ENCODE data around the gene ZNF460. TPM values are rescaled to one million over a fixed set of nuclear protein-coding genes. Genes with fewer than 3 reads are reported as not detected.

ZNF460 gene
- total RNA-seq, 2 experiments from 2014 or later, result 64.9 to 65.0 TPM

- no peaks in the 10 kb centered on the region for H3K4me1 Mint-ChIP-seq (ENCODE audit: low read depth)
- POLR2A ChIA-PET, result interaction anchor here (0.6 kb wide), 1 partner anchor 895 kb away, joined by 3 read pairs; no protein-coding TSS in a partner anchor
- peaks cover 10% of the 10 kb centered on the region for H3K9me3 Mint-ChIP-seq
- H3K36me3 Mint-ChIP-seq (ENCODE audit: low read depth), result peaks cover 10% of the 10 kb centered on the region
- intact Hi-C loops (cut with DNase I, micrococcal nuclease), result no loop called here
- no peak for TF ChIP-seq CTCF (IDR thresholded peaks at IDR 0.05)
- CTCF ChIA-PET, result interaction anchor here (0.7 kb wide), 1 partner anchor 18 kb away, joined by 3 read pairs; no protein-coding TSS in a partner anchor
- H3K27me3 ChIP-seq (ENCODE audit: control insufficient read depth in 1 of 2, insufficient read depth in 2 of 2, low read length in 2 of 2), result no peaks in the 10 kb centered on the region
- DNase-seq (no peak), ATAC-seq (ENCODE audit: poor library complexity) (no peak)
- H3K36me3 ChIP-seq (ENCODE audit: insufficient read depth, low read length), result no peaks in the 10 kb centered on the region
- H3K27ac Mint-ChIP-seq, result no peak overlapping the region
- peaks cover 10 to 24% of the 10 kb centered on the region in 2 experiments for H3K9me3 ChIP-seq (ENCODE audit: control insufficient read depth in 1 of 2, insufficient read depth in 1 of 2, low read length in 2 of 2)
- no peaks in the 10 kb centered on the region for H3K4me1 ChIP-seq (ENCODE audit: insufficient read depth, low read length)
- H3K4me3 ChIP-seq (ENCODE audit: low read length), result no peak overlapping the region
- peaks cover 4% of the 10 kb centered on the region for H3K27me3 Mint-ChIP-seq
- no peak overlapping the region for H3K27ac ChIP-seq (ENCODE audit: low read depth in 1 of 2, low read length in 2 of 2)
- H3K4me3 Mint-ChIP-seq, result no peak overlapping the region
Measured at GRCh38 chr19:57342582-57342981, 62.3 kb downstream of the ZNF460 start.

Other genes starting within 250 kb of the ZNF460 start
- gene USP29, start 160.5 kb upstream of the ZNF460 start, total RNA-seq, result not detected
- not detected for gene ZIM3, start 135.3 kb upstream of the ZNF460 start, total RNA-seq
- gene DUXA, start 113.0 kb upstream of the ZNF460 start, total RNA-seq, result not detected
- gene ZNF264, start 89.0 kb upstream of the ZNF460 start, total RNA-seq, result 10 to 100 TPM; 40.5 to 40.7 TPM
- gene AURKC, start 49.5 kb upstream of the ZNF460 start, total RNA-seq, result under 1 TPM; 0.41 to 0.89 TPM
- gene ZNF805, start 39.9 kb upstream of the ZNF460 start, total RNA-seq, result 10 to 100 TPM; 33.1 to 33.7 TPM
- gene ZNF543, start 40.0 kb downstream of the ZNF460 start, total RNA-seq, result 1 to 10 TPM; 4.0 to 4.3 TPM
- gene ZNF304, start 70.8 kb downstream of the ZNF460 start, total RNA-seq, result 1 to 10 TPM; 4.9 to 5.4 TPM
- 10 to 100 TPM; 11.5 to 12.7 TPM for gene TRAPPC2B, start 83.1 kb downstream of the ZNF460 start, total RNA-seq
- 1 to 10 TPM; 1.4 to 2.1 TPM for gene ZNF547, start 83.1 kb downstream of the ZNF460 start, total RNA-seq
- 10 to 100 TPM; 68.3 to 70.4 TPM for gene ZNF548, start 109.4 kb downstream of the ZNF460 start, total RNA-seq
- 1 to 10 TPM; 9.3 to 10.0 TPM for gene ZNF17, start 130.7 kb downstream of the ZNF460 start, total RNA-seq
- gene ZNF749, start 154.8 kb downstream of the ZNF460 start, total RNA-seq, result 1 to 10 TPM; 5.7 to 6.2 TPM
- under 1 TPM; 0.11 to 0.16 TPM for gene VN1R1, start 176.7 kb downstream of the ZNF460 start, total RNA-seq
- 1 to 10 TPM; 2.5 to 3.2 TPM for gene ZNF772, start 197.1 kb downstream of the ZNF460 start, total RNA-seq
- 1 to 10 TPM; 8.3 to 9.2 TPM for gene ZNF419, start 207.3 kb downstream of the ZNF460 start, total RNA-seq
- 10 to 100 TPM; 20.3 to 22.3 TPM for gene ZNF773, start 219.5 kb downstream of the ZNF460 start, total RNA-seq
- 10 to 100 TPM; 10.1 to 11.1 TPM for gene ZNF549, start 246.9 kb downstream of the ZNF460 start, total RNA-seq